Breast epithelium (tissue), 3 donors: ENCODE measurements around the gene GALNTL6.

ENCODE experiments used
- POLR2A ChIP-seq: fragments of 450-650 bp; IDR thresholded peaks from one replicate; pipeline ENCODE4 v1.6.1; 2016; ENCODE audit warnings: antibody characterized with exemption, mild to moderate bottlenecking, moderate library complexity
- TF ChIP-seq, protein P1 (sequence below), 3 donors: fragments of 450-650 bp; IDR thresholded peaks; one replicate each; pipeline ENCODE4 v1.5.1; 2016 to 2017; ENCODE audit warnings: antibody characterized with exemption in 3 of 3, mild to moderate bottlenecking in 3 of 3, moderate library complexity in 3 of 3

DNA sequence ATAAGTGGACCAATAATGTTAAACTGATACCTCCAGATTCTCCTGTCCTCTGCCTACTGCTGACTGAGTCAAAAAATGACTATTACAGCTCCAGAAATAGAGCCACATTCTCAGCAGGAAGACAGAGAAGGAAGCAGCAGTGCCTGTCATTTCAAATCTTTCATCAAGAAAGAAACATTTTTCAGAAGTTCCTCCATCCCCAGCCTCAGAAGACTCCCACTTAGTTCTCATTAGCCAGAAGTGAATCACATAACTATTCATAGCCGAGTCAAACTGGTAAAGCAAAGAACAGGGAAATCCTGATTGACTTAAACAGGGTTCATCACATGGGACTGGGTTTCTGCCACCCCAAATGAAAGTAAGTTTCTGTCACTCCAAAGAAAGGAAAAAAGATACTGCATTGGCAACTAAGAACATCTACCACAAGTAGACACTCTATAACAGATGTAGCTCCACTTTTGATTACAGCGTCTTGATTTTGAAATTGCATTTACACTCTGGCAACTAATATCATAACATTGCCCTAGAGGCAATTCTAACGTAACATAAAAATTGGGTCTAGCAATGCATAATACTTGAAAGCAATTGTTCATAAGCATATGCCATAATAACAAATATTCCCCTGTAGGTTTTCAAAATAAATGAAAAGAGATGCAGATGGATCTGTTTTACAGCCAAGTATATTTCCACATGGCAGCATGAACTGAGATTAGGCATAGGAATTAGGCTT, 599.8 kb downstream of the GALNTL6 start:
- TF ChIP-seq, protein P1, sequence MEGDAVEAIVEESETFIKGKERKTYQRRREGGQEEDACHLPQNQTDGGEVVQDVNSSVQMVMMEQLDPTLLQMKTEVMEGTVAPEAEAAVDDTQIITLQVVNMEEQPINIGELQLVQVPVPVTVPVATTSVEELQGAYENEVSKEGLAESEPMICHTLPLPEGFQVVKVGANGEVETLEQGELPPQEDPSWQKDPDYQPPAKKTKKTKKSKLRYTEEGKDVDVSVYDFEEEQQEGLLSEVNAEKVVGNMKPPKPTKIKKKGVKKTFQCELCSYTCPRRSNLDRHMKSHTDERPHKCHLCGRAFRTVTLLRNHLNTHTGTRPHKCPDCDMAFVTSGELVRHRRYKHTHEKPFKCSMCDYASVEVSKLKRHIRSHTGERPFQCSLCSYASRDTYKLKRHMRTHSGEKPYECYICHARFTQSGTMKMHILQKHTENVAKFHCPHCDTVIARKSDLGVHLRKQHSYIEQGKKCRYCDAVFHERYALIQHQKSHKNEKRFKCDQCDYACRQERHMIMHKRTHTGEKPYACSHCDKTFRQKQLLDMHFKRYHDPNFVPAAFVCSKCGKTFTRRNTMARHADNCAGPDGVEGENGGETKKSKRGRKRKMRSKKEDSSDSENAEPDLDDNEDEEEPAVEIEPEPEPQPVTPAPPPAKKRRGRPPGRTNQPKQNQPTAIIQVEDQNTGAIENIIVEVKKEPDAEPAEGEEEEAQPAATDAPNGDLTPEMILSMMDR (IDR thresholded peaks at IDR 0.05) = no peak
- no peak for TF ChIP-seq POLR2A
